ENCODE data around the gene MUC2.

Gene MUC2

GRCh38 chr11:1087279-1087960 lies 12.7 kb downstream of the MUC2 start:
- no peak for TF ChIP-seq CTCF (IDR thresholded peaks at IDR 0.05; ENCODE audit: low read depth, low read length)
- no peak for DNase-seq (ENCODE audit: extremely low read depth, low read depth)

DNA sequence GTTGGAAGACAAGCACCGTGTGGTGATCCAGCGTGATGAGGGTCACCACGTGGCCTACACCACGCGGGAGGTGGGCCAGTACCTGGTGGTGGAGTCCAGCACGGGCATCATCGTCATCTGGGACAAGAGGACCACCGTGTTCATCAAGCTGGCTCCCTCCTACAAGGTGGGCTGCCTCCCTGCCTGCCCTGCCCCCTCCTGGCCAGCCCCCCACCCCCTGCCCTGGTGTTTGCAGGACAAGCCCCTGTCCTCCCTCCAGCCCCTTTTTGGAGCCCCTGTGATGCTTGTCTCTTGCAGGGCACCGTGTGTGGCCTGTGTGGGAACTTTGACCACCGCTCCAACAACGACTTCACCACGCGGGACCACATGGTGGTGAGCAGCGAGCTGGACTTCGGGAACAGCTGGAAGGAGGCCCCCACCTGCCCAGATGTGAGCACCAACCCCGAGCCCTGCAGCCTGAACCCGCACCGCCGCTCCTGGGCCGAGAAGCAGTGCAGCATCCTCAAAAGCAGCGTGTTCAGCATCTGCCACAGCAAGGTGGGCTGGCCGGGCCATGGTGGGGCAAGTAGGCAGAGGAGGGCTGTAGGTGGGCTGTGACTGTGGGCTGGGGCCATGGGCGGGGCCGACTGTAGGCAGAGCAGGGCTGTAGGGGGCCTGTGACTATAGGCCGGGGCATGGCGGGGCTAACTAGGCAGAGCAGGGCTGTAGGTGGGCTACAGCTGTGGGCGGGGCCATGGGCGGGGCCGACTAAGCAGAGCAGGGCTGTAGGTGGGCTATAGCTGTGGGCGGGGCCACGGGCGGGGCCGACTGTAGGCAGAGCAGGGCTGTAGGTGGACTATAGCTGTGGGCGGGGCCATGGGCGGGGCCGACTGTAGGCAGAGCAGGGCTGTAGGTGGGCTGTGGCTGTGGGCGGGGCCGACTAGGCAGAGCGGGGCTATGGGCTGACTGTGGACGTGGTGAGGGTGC lies 13.6 kb downstream of the MUC2 start:
- no peak for TF ChIP-seq CTCF (IDR thresholded peaks at IDR 0.05; ENCODE audit: low read depth, low read length)
- no peak for DNase-seq (ENCODE audit: extremely low read depth, low read depth)

GRCh38 chr11:1088927-1089737 lies 14.5 kb downstream of the MUC2 start:
- TF ChIP-seq CTCF (IDR thresholded peaks at IDR 0.05; ENCODE audit: low read depth, low read length), result no peak
- DNase-seq (ENCODE audit: extremely low read depth, low read depth), result no peak

DNA sequence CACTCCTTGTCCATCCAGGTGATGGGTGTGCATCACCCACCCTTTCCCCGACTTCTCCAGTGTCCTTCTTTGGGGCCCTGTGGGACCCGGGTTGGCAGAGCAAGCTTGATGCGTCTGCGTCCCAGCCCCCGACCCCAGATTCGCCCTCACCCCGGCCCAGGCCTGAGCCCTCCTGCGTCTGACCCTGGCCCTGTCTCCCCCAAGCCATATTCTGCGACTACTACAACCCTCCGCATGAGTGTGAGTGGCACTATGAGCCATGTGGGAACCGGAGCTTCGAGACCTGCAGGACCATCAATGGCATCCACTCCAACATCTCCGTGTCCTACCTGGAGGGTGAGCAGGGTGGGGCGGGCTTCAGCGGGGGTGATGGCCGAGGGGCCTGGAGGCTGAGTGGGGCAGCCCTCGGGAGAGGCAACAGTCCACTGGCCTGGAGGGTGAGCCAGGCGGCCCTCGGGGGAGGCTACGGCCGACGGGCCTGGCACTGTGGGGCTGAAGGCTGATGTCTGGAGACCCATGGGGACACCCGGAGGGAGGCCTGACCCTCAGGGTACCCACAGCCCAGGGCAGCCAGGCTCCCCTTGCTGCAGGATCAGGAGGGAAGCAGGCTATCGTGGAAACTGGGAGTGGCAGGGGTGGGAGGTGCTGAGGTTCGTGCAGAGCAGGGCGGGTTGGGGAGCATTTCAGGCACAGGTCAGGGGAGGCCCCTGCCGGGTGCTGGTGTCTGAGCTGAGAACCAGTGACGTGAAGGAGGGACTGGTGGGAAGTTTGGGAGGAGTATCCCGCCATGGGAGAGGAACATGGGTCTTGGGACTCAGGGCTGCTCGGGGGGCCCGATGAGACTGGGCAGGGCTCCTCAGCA lies 15.3 kb downstream of the MUC2 start:
- no peak for TF ChIP-seq CTCF (IDR thresholded peaks at IDR 0.05; ENCODE audit: low read depth, low read length)
- DNase-seq (ENCODE audit: extremely low read depth, low read depth), result no peak

- TF ChIP-seq CTCF (IDR thresholded peaks at IDR 0.05; ENCODE audit: low read depth, low read length), result no peak
- no peak for DNase-seq (ENCODE audit: extremely low read depth, low read depth)
Observed at GRCh38 chr11:1090600-1091331, 16.1 kb downstream of the MUC2 start.

All from AG09319 (cell line).